OCI-LY7 (cell line): ENCODE results near the gene TMEM37.

Experiments used
- EZH2phosphoT487 ChIP-seq: fragments of 200-600 bp; sonication (generic); IDR thresholded peaks from 2 replicates; pipeline ENCODE4 v1.6.1; 2018; ENCODE audit warnings: low read depth, borderline replicate concordance, mild to moderate bottlenecking, mixed run types, antibody characterized with exemption, low read length, moderate library complexity, mixed read lengths
- TF ChIP-seq, protein P1 (sequence below): fragments of 200-600 bp; sonication (generic); conservative IDR thresholded peaks from 2 replicates; pipeline ENCODE4 v1.5.1; 2014; ENCODE audit warnings: mild to moderate bottlenecking, antibody characterized with exemption, low read length, moderate library complexity, mixed read lengths

DNA sequence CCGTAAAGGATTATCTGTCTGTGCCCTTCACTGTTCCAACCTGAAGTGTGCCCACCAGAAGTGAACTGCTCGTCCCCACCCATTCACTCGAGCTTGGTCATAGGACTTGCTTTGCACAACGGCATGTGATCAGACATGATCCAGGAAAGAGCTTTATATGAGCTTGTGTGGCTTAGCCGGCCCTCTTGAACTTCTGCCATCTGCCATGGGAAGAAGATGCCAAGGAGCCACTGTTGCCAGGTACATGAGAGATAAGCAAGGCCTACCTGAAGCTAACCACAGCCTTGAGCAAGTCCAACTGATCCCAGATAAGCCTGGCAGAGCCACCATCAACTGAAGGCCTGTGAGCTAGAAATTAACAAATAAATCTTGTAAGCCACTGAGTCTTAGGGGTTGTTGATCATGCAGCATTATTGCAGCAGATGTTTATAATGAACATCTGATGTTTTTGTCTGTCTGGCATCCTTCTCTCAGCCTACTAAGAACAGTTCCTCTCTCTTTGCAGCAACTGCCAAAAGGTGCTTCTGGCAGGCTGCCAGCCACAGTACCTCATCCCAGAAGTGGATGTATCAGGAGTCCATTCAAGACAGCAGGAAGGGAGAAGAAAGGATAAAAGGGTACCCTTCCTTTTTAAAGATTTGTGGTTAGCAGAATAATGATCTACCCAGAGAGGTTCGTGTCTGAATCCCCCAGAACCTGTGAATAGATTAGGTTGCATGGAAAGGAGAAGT is 48.1 kb upstream of the TMEM37 start:
- TF ChIP-seq, protein P1, sequence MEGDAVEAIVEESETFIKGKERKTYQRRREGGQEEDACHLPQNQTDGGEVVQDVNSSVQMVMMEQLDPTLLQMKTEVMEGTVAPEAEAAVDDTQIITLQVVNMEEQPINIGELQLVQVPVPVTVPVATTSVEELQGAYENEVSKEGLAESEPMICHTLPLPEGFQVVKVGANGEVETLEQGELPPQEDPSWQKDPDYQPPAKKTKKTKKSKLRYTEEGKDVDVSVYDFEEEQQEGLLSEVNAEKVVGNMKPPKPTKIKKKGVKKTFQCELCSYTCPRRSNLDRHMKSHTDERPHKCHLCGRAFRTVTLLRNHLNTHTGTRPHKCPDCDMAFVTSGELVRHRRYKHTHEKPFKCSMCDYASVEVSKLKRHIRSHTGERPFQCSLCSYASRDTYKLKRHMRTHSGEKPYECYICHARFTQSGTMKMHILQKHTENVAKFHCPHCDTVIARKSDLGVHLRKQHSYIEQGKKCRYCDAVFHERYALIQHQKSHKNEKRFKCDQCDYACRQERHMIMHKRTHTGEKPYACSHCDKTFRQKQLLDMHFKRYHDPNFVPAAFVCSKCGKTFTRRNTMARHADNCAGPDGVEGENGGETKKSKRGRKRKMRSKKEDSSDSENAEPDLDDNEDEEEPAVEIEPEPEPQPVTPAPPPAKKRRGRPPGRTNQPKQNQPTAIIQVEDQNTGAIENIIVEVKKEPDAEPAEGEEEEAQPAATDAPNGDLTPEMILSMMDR = no peak
- no peak for TF ChIP-seq EZH2phosphoT487
